Lower leg skin (tissue), 4 donors: ENCODE data around the gene ST6GALNAC3. TPM values are rescaled to one million over a fixed set of nuclear protein-coding genes. Genes with fewer than 3 reads are reported as not detected.

Experiments used
- DNase-seq, 2 donors: peaks; one replicate each; pipeline ENCODE4 v3.0.0-alpha.2; 2019; ENCODE audit warnings: low spot score in 2 of 2
- H3K4me3 ChIP-seq: fragments of 200-600 bp; sonication (generic); 2 replicates; pipeline ENCODE4 v1.5.1; 2017; ENCODE audit warnings: mild to moderate bottlenecking, low read depth; ENCODE audit not compliant: poor library complexity, severe bottlenecking
- POLR2A ChIP-seq, 2 donors: fragments of 450-650 bp; IDR thresholded peaks; one replicate each; pipeline ENCODE4 v1.6.1; 2016 to 2017; ENCODE audit warnings: antibody characterized with exemption in 2 of 2, mild to moderate bottlenecking in 1 of 2, moderate library complexity in 1 of 2
- WGBS, 2 donors: methylation state at CpG; one replicate each; pipeline ENCODE4 v1.1.5; 2018; 5-methylcytosine and 5-hydroxymethylcytosine counted together
- intact Hi-C: fragments of 100-400 bp; cut with DNase I; formaldehyde crosslinking; loops from one replicate; pipeline ENCODE4 v1.15.0; 2023; ENCODE audit warnings: low total_unique reads
- total RNA-seq, 4 donors: library from RNA; depleted of rRNA; stranded (reverse); fragments of >200 nt; gene quantifications; one replicate each; pipeline ENCODE4 v1.1.0, GENCODE V29; 2016
- TF ChIP-seq, protein P1 (sequence below), 3 donors: fragments of 450-650 bp; IDR thresholded peaks; one replicate each; pipeline ENCODE4 v1.5.1; 2016; ENCODE audit warnings: antibody characterized with exemption in 3 of 3, mild to moderate bottlenecking in 3 of 3, moderate library complexity in 2 of 3

ST6GALNAC3 gene
- total RNA-seq, 4 donors from 2014 or later = 1.5 to 3.8 (median 3.0) TPM

GRCh38 chr1:76669624-76670315 is 595.2 kb downstream of the ST6GALNAC3 start:
- no peak for TF ChIP-seq POLR2A (IDR thresholded peaks at IDR 0.05)
- TF ChIP-seq, protein P1, sequence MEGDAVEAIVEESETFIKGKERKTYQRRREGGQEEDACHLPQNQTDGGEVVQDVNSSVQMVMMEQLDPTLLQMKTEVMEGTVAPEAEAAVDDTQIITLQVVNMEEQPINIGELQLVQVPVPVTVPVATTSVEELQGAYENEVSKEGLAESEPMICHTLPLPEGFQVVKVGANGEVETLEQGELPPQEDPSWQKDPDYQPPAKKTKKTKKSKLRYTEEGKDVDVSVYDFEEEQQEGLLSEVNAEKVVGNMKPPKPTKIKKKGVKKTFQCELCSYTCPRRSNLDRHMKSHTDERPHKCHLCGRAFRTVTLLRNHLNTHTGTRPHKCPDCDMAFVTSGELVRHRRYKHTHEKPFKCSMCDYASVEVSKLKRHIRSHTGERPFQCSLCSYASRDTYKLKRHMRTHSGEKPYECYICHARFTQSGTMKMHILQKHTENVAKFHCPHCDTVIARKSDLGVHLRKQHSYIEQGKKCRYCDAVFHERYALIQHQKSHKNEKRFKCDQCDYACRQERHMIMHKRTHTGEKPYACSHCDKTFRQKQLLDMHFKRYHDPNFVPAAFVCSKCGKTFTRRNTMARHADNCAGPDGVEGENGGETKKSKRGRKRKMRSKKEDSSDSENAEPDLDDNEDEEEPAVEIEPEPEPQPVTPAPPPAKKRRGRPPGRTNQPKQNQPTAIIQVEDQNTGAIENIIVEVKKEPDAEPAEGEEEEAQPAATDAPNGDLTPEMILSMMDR (IDR thresholded peaks at IDR 0.05) = no peak
- no peak for DNase-seq
- H3K4me3 ChIP-seq = no peak overlapping the region
- WGBS, 2 donors = 83 to 88% methylated on average over 3 of the region's 3 CpGs
- intact Hi-C loops = no loop called here

GRCh38 chr1:76674689-76675210 is 600.2 kb downstream of the ST6GALNAC3 start:
- no peak for DNase-seq
- 91 to 97% methylated on average over 3 of the region's 3 CpGs for WGBS, 2 donors
- intact Hi-C loops = no loop called here
- H3K4me3 ChIP-seq = no peak overlapping the region
- TF ChIP-seq, protein P1 (IDR thresholded peaks at IDR 0.05) = no peak
- no peak for TF ChIP-seq POLR2A (IDR thresholded peaks at IDR 0.05)

DNA sequence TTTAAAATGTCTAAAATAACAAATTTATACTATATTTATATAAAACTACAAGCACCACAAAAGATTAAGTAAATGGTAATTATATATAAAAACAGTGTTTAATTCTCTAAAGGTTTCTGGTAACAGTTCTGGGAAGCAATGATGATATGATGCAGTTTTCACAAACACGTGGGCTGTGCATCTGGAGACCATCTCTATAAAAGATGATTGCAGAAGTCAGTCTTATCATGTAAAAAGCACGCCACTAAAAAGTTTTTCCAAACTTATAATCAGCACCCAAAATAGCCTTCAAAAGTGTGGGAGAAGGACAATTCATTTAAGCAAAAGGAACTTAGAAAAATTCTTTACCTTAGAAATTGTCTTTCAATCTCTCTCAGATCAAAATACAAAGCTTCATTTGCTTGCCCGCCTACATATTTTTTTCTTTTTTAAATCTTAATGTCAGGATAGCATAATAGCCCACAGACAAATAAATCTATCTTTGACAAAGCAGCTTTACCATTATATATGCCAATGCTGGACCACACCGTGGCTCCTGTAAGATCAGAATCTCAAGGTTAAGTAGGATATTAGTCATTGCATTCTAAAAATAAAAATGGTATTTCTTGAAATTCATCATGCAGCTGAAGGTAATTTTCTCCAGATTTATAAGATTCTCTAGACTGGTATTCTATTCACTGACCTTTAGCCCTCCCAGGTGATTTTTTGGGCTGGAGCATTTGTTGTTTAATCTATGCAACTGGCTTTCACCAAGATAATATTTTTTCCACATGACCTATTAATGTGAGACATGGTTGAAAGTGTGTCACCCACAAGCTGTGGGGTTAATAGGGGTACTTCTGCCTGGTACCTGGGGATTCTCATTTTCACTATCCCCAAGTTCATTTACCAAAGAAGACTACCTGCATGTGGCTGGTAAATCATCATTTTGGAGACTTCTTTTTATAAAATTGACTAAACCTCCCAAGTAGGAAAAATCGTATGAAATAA is 603.2 kb downstream of the ST6GALNAC3 start:
- 58 to 67% methylated on average over 5 of the region's 5 CpGs for WGBS, 2 donors
- TF ChIP-seq, protein P1 (IDR thresholded peaks at IDR 0.05) = no peak
- no peak for TF ChIP-seq POLR2A (IDR thresholded peaks at IDR 0.05)
- H3K4me3 ChIP-seq = no peak overlapping the region
- DNase-seq = no peak
- intact Hi-C loops = no loop called here

DNA sequence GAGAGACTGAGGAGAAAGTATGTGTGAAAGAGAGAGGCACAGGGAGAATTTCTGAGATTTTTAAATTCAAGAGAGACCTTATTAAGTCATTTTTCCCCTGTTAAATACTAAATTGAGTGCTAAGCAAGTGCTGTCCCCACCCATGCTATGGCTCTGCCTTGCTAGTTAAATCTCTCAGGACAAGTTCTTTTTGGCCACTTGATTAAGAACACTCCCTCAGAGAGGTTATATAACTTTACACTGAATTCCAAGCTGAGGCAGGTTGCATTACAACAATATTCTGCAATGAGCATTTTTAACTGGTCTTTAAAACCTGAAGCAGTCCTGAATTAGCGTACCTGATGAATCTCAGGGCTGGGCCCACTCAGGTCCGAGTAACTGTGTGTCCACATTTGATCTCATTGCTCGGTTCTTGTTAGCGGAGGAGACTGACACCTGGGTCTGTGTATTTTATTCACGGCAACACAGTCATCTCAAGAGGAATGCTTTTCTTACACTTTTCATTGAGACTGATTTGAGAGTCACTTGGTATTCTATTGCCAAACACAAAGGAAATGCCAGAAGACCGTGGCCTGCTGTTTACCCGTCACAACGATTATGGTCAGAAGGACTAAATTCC is 605.1 kb downstream of the ST6GALNAC3 start:
- no peak for DNase-seq
- intact Hi-C loops = no loop called here
- TF ChIP-seq, protein P1 (IDR thresholded peaks at IDR 0.05) = no peak
- no peak for TF ChIP-seq POLR2A (IDR thresholded peaks at IDR 0.05)
- 91 to 94% methylated on average over 8 of the region's 8 CpGs for WGBS, 2 donors
- no peak overlapping the region for H3K4me3 ChIP-seq

- 84 to 95% methylated on average over 1 of the region's 1 CpG for WGBS, 2 donors
- no peak for DNase-seq
- intact Hi-C loops = no loop called here
- no peak overlapping the region for H3K4me3 ChIP-seq
- TF ChIP-seq POLR2A (IDR thresholded peaks at IDR 0.05) = no peak
- TF ChIP-seq, protein P1 (IDR thresholded peaks at IDR 0.05) = no peak
These were observed 606.1 kb downstream of the ST6GALNAC3 start for GRCh38 chr1:76680651-76681050.
